Ishikawa (cell line): ENCODE data around the gene LPAR3.

ENCODE experiments used
- CREB1 ChIP-seq: IDR thresholded peaks from 2 replicates; pipeline ENCODE4 v1.6.1; 2012; ENCODE audit warnings: low read depth
- EGR1 ChIP-seq: IDR thresholded peaks from 2 replicates; pipeline ENCODE4 v1.6.1; 2012
- EP300 ChIP-seq: IDR thresholded peaks from 2 replicates; pipeline ENCODE4 v1.6.1; 2012; ENCODE audit warnings: borderline replicate concordance
- FOXM1 ChIP-seq: IDR thresholded peaks from 2 replicates; pipeline ENCODE4 v1.6.1; 2012; ENCODE audit warnings: low read depth, borderline replicate concordance
- RAD21 ChIP-seq: IDR thresholded peaks from 2 replicates; pipeline ENCODE4 v1.6.1; 2012; ENCODE audit warnings: low read depth
- TAF1 ChIP-seq: IDR thresholded peaks from 2 replicates; pipeline ENCODE4 v1.6.1; 2012; ENCODE audit warnings: low read depth, mild to moderate bottlenecking
- YY1 ChIP-seq: IDR thresholded peaks from 2 replicates; pipeline ENCODE4 v1.6.1; 2012; ENCODE audit warnings: low read depth
- TF ChIP-seq, protein P1 (sequence below): IDR thresholded peaks from 2 replicates; pipeline ENCODE4 v1.6.1; 2012
- TF ChIP-seq, protein P2 (sequence below): IDR thresholded peaks from 2 replicates; pipeline ENCODE4 v1.6.1; 2012
- TF ChIP-seq, protein P3 (sequence below): IDR thresholded peaks from 2 replicates; pipeline ENCODE4 v1.6.1; 2012; ENCODE audit warnings: low read depth, mild to moderate bottlenecking

DNA sequence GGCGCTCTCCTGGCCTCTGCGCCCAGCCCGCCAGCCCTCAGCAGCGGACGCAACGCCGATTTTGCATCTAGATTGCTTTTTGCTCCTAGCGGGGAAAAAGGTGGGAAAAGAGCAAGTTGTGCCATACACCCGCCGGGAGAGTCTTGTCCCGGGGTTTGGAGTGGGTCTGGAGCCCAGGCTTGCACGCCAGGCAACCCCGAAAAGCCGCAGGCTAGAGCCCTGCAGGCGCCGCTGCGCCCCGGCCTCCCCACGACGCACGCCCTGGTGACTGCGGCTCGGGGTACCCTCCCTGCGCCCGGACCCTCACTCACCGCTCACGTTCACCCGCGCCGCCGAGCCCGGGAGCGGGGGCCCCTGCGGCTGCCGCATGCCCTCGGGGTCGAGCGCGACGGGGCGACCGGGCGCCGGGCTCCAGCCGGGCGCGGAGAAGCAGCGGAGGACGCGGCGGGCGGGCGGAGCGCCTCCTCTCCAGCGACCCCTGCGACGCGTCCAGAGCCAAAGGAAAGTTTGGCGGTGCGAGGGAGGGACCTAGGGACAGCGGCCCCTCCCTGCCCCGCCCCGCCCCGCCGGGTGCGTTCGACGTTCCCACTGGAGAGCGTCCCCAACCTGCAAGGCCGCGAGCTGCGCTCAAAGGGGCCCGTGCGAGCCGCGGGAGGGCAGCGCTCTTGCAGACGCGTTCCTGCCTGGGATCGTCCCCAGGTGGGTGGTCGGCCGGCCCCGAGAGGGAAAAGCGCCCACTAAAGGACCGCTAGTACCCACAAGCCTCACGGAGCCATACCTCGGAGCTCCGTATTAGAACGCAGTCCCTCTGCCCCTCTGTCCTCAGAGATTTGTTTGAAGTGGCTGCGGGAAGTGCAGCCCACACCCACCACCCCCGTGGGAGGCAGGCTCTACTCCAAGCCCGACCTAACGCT, at the start of gene LPAR3:
- TF ChIP-seq, protein P1, sequence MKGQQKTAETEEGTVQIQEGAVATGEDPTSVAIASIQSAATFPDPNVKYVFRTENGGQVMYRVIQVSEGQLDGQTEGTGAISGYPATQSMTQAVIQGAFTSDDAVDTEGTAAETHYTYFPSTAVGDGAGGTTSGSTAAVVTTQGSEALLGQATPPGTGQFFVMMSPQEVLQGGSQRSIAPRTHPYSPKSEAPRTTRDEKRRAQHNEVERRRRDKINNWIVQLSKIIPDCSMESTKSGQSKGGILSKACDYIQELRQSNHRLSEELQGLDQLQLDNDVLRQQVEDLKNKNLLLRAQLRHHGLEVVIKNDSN: no peak; the same call in 1 of the 2 replicates
- TF ChIP-seq, protein P2, sequence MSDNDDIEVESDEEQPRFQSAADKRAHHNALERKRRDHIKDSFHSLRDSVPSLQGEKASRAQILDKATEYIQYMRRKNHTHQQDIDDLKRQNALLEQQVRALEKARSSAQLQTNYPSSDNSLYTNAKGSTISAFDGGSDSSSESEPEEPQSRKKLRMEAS: peak; percentile 36; the same call in 1 of the 2 replicates
- TF ChIP-seq EP300: no peak
- TF ChIP-seq, protein P3, sequence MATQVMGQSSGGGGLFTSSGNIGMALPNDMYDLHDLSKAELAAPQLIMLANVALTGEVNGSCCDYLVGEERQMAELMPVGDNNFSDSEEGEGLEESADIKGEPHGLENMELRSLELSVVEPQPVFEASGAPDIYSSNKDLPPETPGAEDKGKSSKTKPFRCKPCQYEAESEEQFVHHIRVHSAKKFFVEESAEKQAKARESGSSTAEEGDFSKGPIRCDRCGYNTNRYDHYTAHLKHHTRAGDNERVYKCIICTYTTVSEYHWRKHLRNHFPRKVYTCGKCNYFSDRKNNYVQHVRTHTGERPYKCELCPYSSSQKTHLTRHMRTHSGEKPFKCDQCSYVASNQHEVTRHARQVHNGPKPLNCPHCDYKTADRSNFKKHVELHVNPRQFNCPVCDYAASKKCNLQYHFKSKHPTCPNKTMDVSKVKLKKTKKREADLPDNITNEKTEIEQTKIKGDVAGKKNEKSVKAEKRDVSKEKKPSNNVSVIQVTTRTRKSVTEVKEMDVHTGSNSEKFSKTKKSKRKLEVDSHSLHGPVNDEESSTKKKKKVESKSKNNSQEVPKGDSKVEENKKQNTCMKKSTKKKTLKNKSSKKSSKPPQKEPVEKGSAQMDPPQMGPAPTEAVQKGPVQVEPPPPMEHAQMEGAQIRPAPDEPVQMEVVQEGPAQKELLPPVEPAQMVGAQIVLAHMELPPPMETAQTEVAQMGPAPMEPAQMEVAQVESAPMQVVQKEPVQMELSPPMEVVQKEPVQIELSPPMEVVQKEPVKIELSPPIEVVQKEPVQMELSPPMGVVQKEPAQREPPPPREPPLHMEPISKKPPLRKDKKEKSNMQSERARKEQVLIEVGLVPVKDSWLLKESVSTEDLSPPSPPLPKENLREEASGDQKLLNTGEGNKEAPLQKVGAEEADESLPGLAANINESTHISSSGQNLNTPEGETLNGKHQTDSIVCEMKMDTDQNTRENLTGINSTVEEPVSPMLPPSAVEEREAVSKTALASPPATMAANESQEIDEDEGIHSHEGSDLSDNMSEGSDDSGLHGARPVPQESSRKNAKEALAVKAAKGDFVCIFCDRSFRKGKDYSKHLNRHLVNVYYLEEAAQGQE: no peak
- TF ChIP-seq CREB1: no peak
- no peak for TF ChIP-seq FOXM1
- TF ChIP-seq RAD21: no peak
- TF ChIP-seq YY1: no peak
- peak; percentile 43; the same call in 1 of the 2 replicates for TF ChIP-seq TAF1
- TF ChIP-seq EGR1: no peak
